ENCODE measurements around the gene ZBTB4. TPM values are rescaled to one million over a fixed set of nuclear protein-coding genes. Genes with fewer than 3 reads are reported as not detected.
A peak's percentile ranks its signal among the peaks of the same experiment; 100 is the strongest.

ZBTB4 gene
- total and polyA plus RNA-seq, 9 of the 15 experiments (the other 6 are each of a cell fraction or from before 2014, with no cell fraction given): 0.92 to 6.9 (median 3.3) TPM

GRCh38 chr17:7484919-7485377, 5.5 kb upstream of the ZBTB4 start (continued):
- TF ChIP-seq ARID3B (CRISPR knock-in tag; IDR thresholded peaks at IDR 0.05; ENCODE audit: borderline replicate concordance): no peak
- no peak for TF ChIP-seq TCF3 (CRISPR knock-in tag; IDR thresholded peaks at IDR 0.05)
- no peak for TF ChIP-seq SMAD4 (CRISPR knock-in tag; conservative IDR thresholded peaks at IDR 0.05)
- TF ChIP-seq MEIS2 (IDR thresholded peaks at IDR 0.05; ENCODE audit: partially characterized antibody): no peak
- TF ChIP-seq PREB (CRISPR knock-in tag; IDR thresholded peaks at IDR 0.05): 0 out of 2 replicates have a peak, but pooled peaks have one; percentile 91
- TF ChIP-seq ZNF408 (CRISPR knock-in tag; IDR thresholded peaks at IDR 0.05; ENCODE audit: low read depth): no peak
- no peak for TF ChIP-seq ZNF395 (CRISPR knock-in tag; IDR thresholded peaks at IDR 0.05)
- no peak for TF ChIP-seq U2AF2 (optimal IDR thresholded peaks at IDR 0.05; ENCODE audit: low read depth, low read length)
- TF ChIP-seq GATAD2A (IDR thresholded peaks at IDR 0.05): no peak
- TF ChIP-seq RFX5 (IDR thresholded peaks at IDR 0.05; ENCODE audit: low read depth, low read length): no peak
- TF ChIP-seq NEUROD1 (IDR thresholded peaks at IDR 0.05; ENCODE audit: borderline replicate concordance, low read depth, low read length, partially characterized antibody): no peak
- no peak for TF ChIP-seq HNRNPH1 (optimal IDR thresholded peaks at IDR 0.05; ENCODE audit: low read depth, low read length)
- no peak for TF ChIP-seq KDM4B (IDR thresholded peaks at IDR 0.05; ENCODE audit: borderline replicate concordance in 2 of 2, low read depth in 1 of 2)
- TF ChIP-seq PYGO2 (tag; IDR thresholded peaks at IDR 0.05): no peak
- 0 out of 2 replicates have a peak, but pooled peaks have one; percentile 52 for TF ChIP-seq CTBP1 (IDR thresholded peaks at IDR 0.05; ENCODE audit: borderline replicate concordance)
- TF ChIP-seq SMC3 (conservative IDR thresholded peaks at IDR 0.05; ENCODE audit: insufficient read depth, low read depth, low read length): no peak
- TF ChIP-seq ZNF41 (CRISPR knock-in tag; conservative IDR thresholded peaks at IDR 0.05): no peak
- no peak for TF ChIP-seq MLX (CRISPR knock-in tag; conservative IDR thresholded peaks at IDR 0.05)
- no peak for TF ChIP-seq IRF1 (CRISPR knock-in tag; IDR thresholded peaks at IDR 0.05; ENCODE audit: borderline replicate concordance)
- TF ChIP-seq U2AF1 (optimal IDR thresholded peaks at IDR 0.05; ENCODE audit: low read depth, low read length): no peak
- TF ChIP-seq CXXC5 (CRISPR knock-in tag; IDR thresholded peaks at IDR 0.05): no peak; the same call in 1 of the 2 replicates
- TF ChIP-seq IRF9 (tag; IDR thresholded peaks at IDR 0.05): no peak
